ENCODE data around the gene ELP2. TPM values are rescaled to one million over a fixed set of nuclear protein-coding genes. Genes with fewer than 3 reads are reported as not detected.
"Not testable (repeated sequence)": the region's sequence is repeated elsewhere in the genome, so short reads cannot be mapped to it uniquely, and the experiment has no call there.

The ELP2 gene
- polyA plus RNA-seq, 1 donor (not counting 4 experiments of a cell fraction or from before 2014, with no cell fraction given) = 74.6 TPM

GRCh38 chr18:36205166-36205565 lies 75.5 kb downstream of the ELP2 start:
- H4K20me1 ChIP-seq (ENCODE audit: control insufficient read depth, extremely low read depth, insufficient read depth, low read length) = no peaks in the 10 kb centered on the region
- H3K27me3 ChIP-seq (ENCODE audit: control insufficient read depth, extremely low read depth, insufficient read depth, low read length) = no peaks in the 10 kb centered on the region
- dilution Hi-C loops (cut with MboI; ENCODE audit: extremely low pct_ligation_motif_present, low sequenced_read_pairs) = no loop called here
- H3K4me1 ChIP-seq (ENCODE audit: control insufficient read depth, extremely low read depth, insufficient read depth, low read length) = peaks cover 2% of the 10 kb centered on the region
- H2AFZ ChIP-seq (ENCODE audit: control insufficient read depth, low read length) = no peak overlapping the region
- DNase-seq (ENCODE audit: low read depth, low spot score) (no peak), FAIRE-seq (no peak)
- no peak overlapping the region for H3K27ac ChIP-seq (ENCODE audit: control insufficient read depth, insufficient read depth, low read length)
- TF ChIP-seq CTCF (optimal IDR thresholded peaks at IDR 0.05 in 1 of 3, IDR thresholded peaks at IDR 0.05 in 1 of 3, conservative IDR thresholded peaks at IDR 0.05 in 1 of 3; ENCODE audit: extremely low read depth in 1 of 3, insufficient read depth in 2 of 3, low read length in 3 of 3) (no peak), EZH2 (IDR thresholded peaks at IDR 0.05; ENCODE audit: low read length) (no peak)
- H3K9me1 ChIP-seq (ENCODE audit: control insufficient read depth, extremely low read depth, insufficient read depth, low read length) = no peaks in the 10 kb centered on the region
- H3K79me2 ChIP-seq (ENCODE audit: control insufficient read depth, insufficient read depth, low read length) = no peaks in the 10 kb centered on the region
- no peak overlapping the region for H3K4me3 ChIP-seq (ENCODE audit: control insufficient read depth in 2 of 3, extremely low read depth in 1 of 3, insufficient read depth in 2 of 3, low read depth in 1 of 3, low read length in 3 of 3)
- H3K4me2 ChIP-seq (ENCODE audit: control insufficient read depth, extremely low read depth, insufficient read depth, low read depth, low read length) = no peak overlapping the region
- no peak overlapping the region for H3K9ac ChIP-seq (ENCODE audit: control insufficient read depth, extremely low read depth, insufficient read depth, low read length)
- H3K36me3 ChIP-seq (ENCODE audit: control insufficient read depth in 2 of 2, extremely low read depth in 1 of 2, insufficient read depth in 2 of 2, low read length in 2 of 2) = no peaks in the 10 kb centered on the region
- no peaks in the 10 kb centered on the region for H3K9me3 ChIP-seq (ENCODE audit: control insufficient read depth, low read depth, low read length)

GRCh38 chr18:36207303-36207702 lies 77.6 kb downstream of the ELP2 start:
- Histone ChIP-seq H3K9ac (ENCODE audit: control insufficient read depth, extremely low read depth, insufficient read depth, low read length) (no peak overlapping the region), H3K27ac (ENCODE audit: control insufficient read depth, insufficient read depth, low read length) (no peak overlapping the region), H3K4me2 (ENCODE audit: control insufficient read depth, extremely low read depth, insufficient read depth, low read depth, low read length) (no peak overlapping the region), H3K9me1 (ENCODE audit: control insufficient read depth, extremely low read depth, insufficient read depth, low read length) (no peaks in the 10 kb centered on the region), H3K79me2 (ENCODE audit: control insufficient read depth, insufficient read depth, low read length) (no peaks in the 10 kb centered on the region), H3K27me3 (ENCODE audit: control insufficient read depth, extremely low read depth, insufficient read depth, low read length) (no peaks in the 10 kb centered on the region), H2AFZ (ENCODE audit: control insufficient read depth, low read length) (no peak overlapping the region), H3K36me3 (ENCODE audit: control insufficient read depth in 2 of 2, extremely low read depth in 1 of 2, insufficient read depth in 2 of 2, low read length in 2 of 2) (no peaks in the 10 kb centered on the region), H3K4me3 (ENCODE audit: control insufficient read depth in 2 of 3, extremely low read depth in 1 of 3, insufficient read depth in 2 of 3, low read depth in 1 of 3, low read length in 3 of 3) (no peak overlapping the region), H3K4me1 (ENCODE audit: control insufficient read depth, extremely low read depth, insufficient read depth, low read length) (peaks cover 10% of the 10 kb centered on the region), H4K20me1 (ENCODE audit: control insufficient read depth, extremely low read depth, insufficient read depth, low read length) (no peaks in the 10 kb centered on the region), H3K9me3 (ENCODE audit: control insufficient read depth, low read depth, low read length) (no peaks in the 10 kb centered on the region)
- dilution Hi-C loops (cut with MboI; ENCODE audit: extremely low pct_ligation_motif_present, low sequenced_read_pairs) = no loop called here
- FAIRE-seq (no peak), DNase-seq (ENCODE audit: low read depth, low spot score) (no peak)
- TF ChIP-seq EZH2 (IDR thresholded peaks at IDR 0.05; ENCODE audit: low read length) = no peak
- no peak for TF ChIP-seq CTCF (optimal IDR thresholded peaks at IDR 0.05 in 1 of 3, IDR thresholded peaks at IDR 0.05 in 1 of 3, conservative IDR thresholded peaks at IDR 0.05 in 1 of 3; ENCODE audit: extremely low read depth in 1 of 3, insufficient read depth in 2 of 3, low read length in 3 of 3)

GRCh38 chr18:36207969-36208368 lies 78.3 kb downstream of the ELP2 start:
- FAIRE-seq; H3K9me1 ChIP-seq (ENCODE audit: control insufficient read depth, extremely low read depth, insufficient read depth, low read length); H3K4me3 ChIP-seq (ENCODE audit: control insufficient read depth in 2 of 3, extremely low read depth in 1 of 3, insufficient read depth in 2 of 3, low read depth in 1 of 3, low read length in 3 of 3); H2AFZ ChIP-seq (ENCODE audit: control insufficient read depth, low read length); DNase-seq (ENCODE audit: low read depth, low spot score); H3K4me2 ChIP-seq (ENCODE audit: control insufficient read depth, extremely low read depth, insufficient read depth, low read depth, low read length); H3K79me2 ChIP-seq (ENCODE audit: control insufficient read depth, insufficient read depth, low read length); H3K27me3 ChIP-seq (ENCODE audit: control insufficient read depth, extremely low read depth, insufficient read depth, low read length); H3K9me3 ChIP-seq (ENCODE audit: control insufficient read depth, low read depth, low read length); H3K27ac ChIP-seq (ENCODE audit: control insufficient read depth, insufficient read depth, low read length); H3K9ac ChIP-seq (ENCODE audit: control insufficient read depth, extremely low read depth, insufficient read depth, low read length); dilution Hi-C loops (cut with MboI; ENCODE audit: extremely low pct_ligation_motif_present, low sequenced_read_pairs); H4K20me1 ChIP-seq (ENCODE audit: control insufficient read depth, extremely low read depth, insufficient read depth, low read length); H3K36me3 ChIP-seq (ENCODE audit: control insufficient read depth in 2 of 2, extremely low read depth in 1 of 2, insufficient read depth in 2 of 2, low read length in 2 of 2): not testable (repeated sequence)
- peaks cover 10% of the 10 kb centered on the region for H3K4me1 ChIP-seq (ENCODE audit: control insufficient read depth, extremely low read depth, insufficient read depth, low read length)
